Loucy (cell line): ENCODE measurements around the gene ARHGAP45.

Experiments
- EZH2phosphoT487 ChIP-seq: fragments of 200-600 bp; IDR thresholded peaks from 2 replicates; pipeline ENCODE4 v1.6.1; 2018; ENCODE audit warnings: antibody characterized with exemption, mild to moderate bottlenecking, moderate library complexity, borderline replicate concordance
- TF ChIP-seq, protein P1 (sequence below): fragments of 200-600 bp; sonication (generic); conservative IDR thresholded peaks from 2 replicates; pipeline ENCODE4 v1.5.1; 2014; ENCODE audit warnings: mild to moderate bottlenecking, antibody characterized with exemption, low read length

GRCh38 chr19:1037621-1038064 is 29.3 kb upstream of the ARHGAP45 start:
- TF ChIP-seq, protein P1, sequence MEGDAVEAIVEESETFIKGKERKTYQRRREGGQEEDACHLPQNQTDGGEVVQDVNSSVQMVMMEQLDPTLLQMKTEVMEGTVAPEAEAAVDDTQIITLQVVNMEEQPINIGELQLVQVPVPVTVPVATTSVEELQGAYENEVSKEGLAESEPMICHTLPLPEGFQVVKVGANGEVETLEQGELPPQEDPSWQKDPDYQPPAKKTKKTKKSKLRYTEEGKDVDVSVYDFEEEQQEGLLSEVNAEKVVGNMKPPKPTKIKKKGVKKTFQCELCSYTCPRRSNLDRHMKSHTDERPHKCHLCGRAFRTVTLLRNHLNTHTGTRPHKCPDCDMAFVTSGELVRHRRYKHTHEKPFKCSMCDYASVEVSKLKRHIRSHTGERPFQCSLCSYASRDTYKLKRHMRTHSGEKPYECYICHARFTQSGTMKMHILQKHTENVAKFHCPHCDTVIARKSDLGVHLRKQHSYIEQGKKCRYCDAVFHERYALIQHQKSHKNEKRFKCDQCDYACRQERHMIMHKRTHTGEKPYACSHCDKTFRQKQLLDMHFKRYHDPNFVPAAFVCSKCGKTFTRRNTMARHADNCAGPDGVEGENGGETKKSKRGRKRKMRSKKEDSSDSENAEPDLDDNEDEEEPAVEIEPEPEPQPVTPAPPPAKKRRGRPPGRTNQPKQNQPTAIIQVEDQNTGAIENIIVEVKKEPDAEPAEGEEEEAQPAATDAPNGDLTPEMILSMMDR = no peak
- TF ChIP-seq EZH2phosphoT487 = no peak
